Peyer's patch (tissue), 4 donors: ENCODE results near the gene JMY.

Experiments
- CTCF ChIP-seq, 6 experiments: fragments of 450-650 bp in 4 of 6; fragments of 200-600 bp in 2 of 6; sonication (generic) in 1 of 6; IDR thresholded peaks; one replicate each; pipeline ENCODE4 v1.5.1; 2017 to 2019; ENCODE audit warnings: antibody characterized with exemption in 6 of 6, mild to moderate bottlenecking in 3 of 6, moderate library complexity in 1 of 6
- POLR2A ChIP-seq, 2 donors: fragments of 450-650 bp; IDR thresholded peaks; one replicate each; pipeline ENCODE4 v1.5.1; 2017; ENCODE audit warnings: antibody characterized with exemption in 2 of 2, mild to moderate bottlenecking in 2 of 2, moderate library complexity in 2 of 2

GRCh38 chr5:79206541-79206940, 29.4 kb upstream of the JMY start:
- TF ChIP-seq POLR2A (IDR thresholded peaks at IDR 0.05): no peak
- no peak for TF ChIP-seq CTCF (IDR thresholded peaks at IDR 0.05)
